Endodermal cell (in vitro differentiated cells): ENCODE data around the gene CES2. TPM values are rescaled to one million over a fixed set of nuclear protein-coding genes. Genes with fewer than 3 reads are reported as not detected.

Experiments used
- DNase-seq: peaks from one replicate; pipeline ENCODE4 v3.0.0-alpha.2; 2017
- H3K27ac ChIP-seq: 2 replicates; pipeline ENCODE4 v1.5.1; 2013; ENCODE audit warnings: mild to moderate bottlenecking, low read depth, low read length, moderate library complexity
- H3K27me3 ChIP-seq: 2 replicates; pipeline ENCODE4 v1.6.1; 2013; ENCODE audit warnings: mild to moderate bottlenecking, low read length, moderate library complexity; ENCODE audit not compliant: insufficient read depth, control insufficient read depth, poor library complexity, severe bottlenecking
- H3K36me3 ChIP-seq: 2 replicates; pipeline ENCODE4 v1.7.0; 2013; ENCODE audit warnings: mild to moderate bottlenecking, low read length, moderate library complexity; ENCODE audit not compliant: control insufficient read depth, insufficient read depth
- H3K4me1 ChIP-seq: one replicate; pipeline ENCODE4 v1.7.0; 2013; ENCODE audit warnings: low read length; ENCODE audit not compliant: control insufficient read depth, insufficient read depth
- H3K4me3 ChIP-seq: 2 replicates; pipeline ENCODE4 v1.5.1; 2013; ENCODE audit warnings: mild to moderate bottlenecking, low read length, moderate library complexity
- H3K9ac ChIP-seq: 2 replicates; pipeline ENCODE4 v1.6.1; 2013; ENCODE audit warnings: mild to moderate bottlenecking, low read length, moderate library complexity; ENCODE audit not compliant: poor library complexity, severe bottlenecking; ENCODE audit errors: extremely low read depth
- H3K9me3 ChIP-seq: 2 replicates; pipeline ENCODE4 v1.6.1; 2013; ENCODE audit warnings: mild to moderate bottlenecking, low read length, moderate library complexity; ENCODE audit not compliant: control insufficient read depth
- H3K27ac Mint-ChIP-seq: 2 replicates; pipeline ENCODE4 v1.8.0; 2020; ENCODE audit warnings: mixed read lengths
- H3K27me3 Mint-ChIP-seq: 2 replicates; pipeline ENCODE4 v1.8.0; 2021; ENCODE audit warnings: mild to moderate bottlenecking, mixed read lengths; ENCODE audit not compliant: insufficient read depth
- H3K36me3 Mint-ChIP-seq: 2 replicates; pipeline ENCODE4 v1.8.0; 2020; ENCODE audit warnings: low read depth, mixed read lengths
- H3K4me1 Mint-ChIP-seq: 2 replicates; pipeline ENCODE4 v1.8.0; 2020; ENCODE audit warnings: mixed read lengths
- H3K4me3 Mint-ChIP-seq: 2 replicates; pipeline ENCODE4 v1.8.0; 2020; ENCODE audit warnings: mild to moderate bottlenecking, moderate library complexity, mixed read lengths
- H3K9me3 Mint-ChIP-seq: 2 replicates; pipeline ENCODE4 v1.8.0; 2020; ENCODE audit warnings: mild to moderate bottlenecking, mixed read lengths
- CTCF ChIP-seq: fragments of 200-600 bp; sonication (generic); conservative IDR thresholded peaks from 2 replicates; pipeline ENCODE4 v1.5.0; 2021; ENCODE audit warnings: antibody characterized with exemption, mild to moderate bottlenecking
- WGBS, 2 experiments: methylation state at CpG; one replicate each; pipeline versions ENCODE4 v1.1.5 to v1.1.7; 2013; ENCODE audit warnings: missing lambda C conversion rate in 2 of 2, mixed read lengths in 1 of 2; ENCODE audit not compliant: insufficient coverage in 1 of 2, insufficient read length in 1 of 2; 5-methylcytosine and 5-hydroxymethylcytosine counted together
- total RNA-seq, 2 donors: library from RNA; stranded (reverse); fragmentation: NEBNext Ultra II Directional in 1 of 2; extraction: Animal tissue kit (Norgen Biotek cat#: 25700) in 1 of 2; gene quantifications; 2 replicates in 1 of 2; 3 replicates in 1 of 2; pipeline ENCODE4 v1.2.1, GENCODE V29; 2021

The CES2 gene
- total RNA-seq, 2 donors from 2014 or later: 28.7 to 36.8 TPM

GRCh38 chr16:66958857-66959703, 23.8 kb downstream of the CES2 start:
- Histone ChIP-seq H3K4me3 (no peak overlapping the region), H3K27me3 (no peaks in the 10 kb centered on the region), H3K4me1 (no peaks in the 10 kb centered on the region), H3K36me3 (no peaks in the 10 kb centered on the region), H3K9me3 (no peaks in the 10 kb centered on the region), H3K9ac (no peak overlapping the region), H3K27ac (no peak overlapping the region)
- TF ChIP-seq CTCF: no peak
- WGBS, 2 experiments: 69 to 83% methylated on average over 3 to 7 of the region's 7 CpGs
- Mint-ChIP-seq H3K27ac (no peak overlapping the region), H3K36me3 (no peaks in the 10 kb centered on the region), H3K9me3 (no peaks in the 10 kb centered on the region), H3K4me3 (no peak overlapping the region), H3K4me1 (peaks cover 12% of the 10 kb centered on the region), H3K27me3 (peaks cover 16% of the 10 kb centered on the region)
- no peak for DNase-seq

- H3K36me3 ChIP-seq: no peaks in the 10 kb centered on the region
- no peak overlapping the region for H3K27ac ChIP-seq
- no peaks in the 10 kb centered on the region for H3K4me1 ChIP-seq
- no peaks in the 10 kb centered on the region for H3K36me3 Mint-ChIP-seq
- H3K9ac ChIP-seq: no peak overlapping the region
- H3K9me3 ChIP-seq: no peaks in the 10 kb centered on the region
- no peak for TF ChIP-seq CTCF
- DNase-seq: no peak
- 90 to 100% methylated on average over 4 to 5 of the region's 5 CpGs for WGBS, 2 experiments
- peaks cover 12% of the 10 kb centered on the region for H3K4me1 Mint-ChIP-seq
- no peak overlapping the region for H3K4me3 Mint-ChIP-seq
- H3K27me3 Mint-ChIP-seq: peaks cover 20% of the 10 kb centered on the region
- H3K4me3 ChIP-seq: no peak overlapping the region
- H3K27me3 ChIP-seq: no peaks in the 10 kb centered on the region
- H3K27ac Mint-ChIP-seq: no peak overlapping the region
- no peaks in the 10 kb centered on the region for H3K9me3 Mint-ChIP-seq
Measured at GRCh38 chr16:66959704-66960161, 24.4 kb downstream of the CES2 start.

GRCh38 chr16:66960270-66960669, 25.0 kb downstream of the CES2 start:
- Mint-ChIP-seq H3K36me3 (no peaks in the 10 kb centered on the region), H3K4me1 (peaks cover 12% of the 10 kb centered on the region), H3K27ac (no peak overlapping the region), H3K4me3 (no peak overlapping the region), H3K27me3 (peaks cover 23% of the 10 kb centered on the region), H3K9me3 (no peaks in the 10 kb centered on the region)
- WGBS, 2 experiments: 97 to 100% methylated on average over 1 of the region's 1 CpG
- Histone ChIP-seq H3K9me3 (no peaks in the 10 kb centered on the region), H3K9ac (no peak overlapping the region), H3K36me3 (no peaks in the 10 kb centered on the region), H3K27ac (no peak overlapping the region), H3K4me1 (no peaks in the 10 kb centered on the region), H3K27me3 (no peaks in the 10 kb centered on the region), H3K4me3 (no peak overlapping the region)
- no peak for TF ChIP-seq CTCF
- no peak for DNase-seq
